T-helper 17 cell (primary cell): ENCODE data around the gene SEMA5B. TPM values are rescaled to one million over a fixed set of nuclear protein-coding genes. Genes with fewer than 3 reads are reported as not detected.

Experiments used
- ATAC-seq: fragments of 150-1000 bp; cut with Tn5 transposase; 2 replicates; pipeline ENCODE4 v1.10.0; 2021; ENCODE audit warnings: mild to moderate bottlenecking, moderate library complexity
- DNase-seq, 3 donors: peaks; one replicate each; pipeline versions ENCODE4 v3.0.0 to v3.0.0-alpha.2; 2020 to 2021
- H3K9me3 ChIP-seq: one replicate; pipeline ENCODE4 v1.7.0; 2013; ENCODE audit warnings: low read length, mild to moderate bottlenecking; ENCODE audit not compliant: control insufficient read depth, poor library complexity, severe bottlenecking
- H3K27ac Mint-ChIP-seq: one replicate; pipeline ENCODE4 v1.8.0; 2022; ENCODE audit warnings: mild to moderate bottlenecking, moderate library complexity, mixed read lengths
- H3K27me3 Mint-ChIP-seq: one replicate; pipeline ENCODE4 v1.8.0; 2022; ENCODE audit warnings: mixed read lengths
- H3K36me3 Mint-ChIP-seq: one replicate; pipeline ENCODE4 v1.8.0; 2022; ENCODE audit warnings: low read depth, mixed read lengths
- H3K4me1 Mint-ChIP-seq: one replicate; pipeline ENCODE4 v1.8.0; 2022; ENCODE audit warnings: mild to moderate bottlenecking, mixed read lengths
- H3K4me3 Mint-ChIP-seq: one replicate; pipeline ENCODE4 v1.8.0; 2022; ENCODE audit warnings: mild to moderate bottlenecking, moderate library complexity, mixed read lengths
- total RNA-seq, 4 donors: library from RNA in 2 of 4; stranded (reverse) in 2 of 4; gene quantifications; one replicate each; pipeline ENCODE4 v1.2.3 and lab custom pipeline; 2022 to 2026

SEMA5B gene
- total RNA-seq, 2 donors from 2014 or later = not detected

DNA sequence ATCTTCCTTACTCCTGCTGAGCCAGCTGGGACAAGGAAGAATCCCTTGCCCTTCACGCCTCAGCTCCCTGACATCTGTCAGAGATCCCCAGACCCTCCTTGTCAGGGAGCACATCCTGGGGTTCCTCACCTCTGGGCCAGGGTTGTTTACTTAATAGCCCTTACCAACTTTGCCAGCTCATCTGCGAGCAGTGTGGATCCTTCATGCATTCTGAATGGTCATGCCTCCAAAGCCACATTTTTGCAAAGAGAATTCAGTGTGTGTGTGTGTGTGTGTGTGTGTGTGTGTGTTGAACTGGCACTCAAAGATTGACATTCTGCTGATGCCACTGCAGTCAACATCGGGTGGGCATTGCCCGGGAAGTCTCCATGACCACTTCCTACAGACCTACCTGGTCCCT lies 120.1 kb downstream of the SEMA5B start:
- Mint-ChIP-seq H3K27me3 (peaks cover 45% of the 10 kb centered on the region), H3K27ac (no peak overlapping the region), H3K4me1 (no peaks in the 10 kb centered on the region), H3K36me3 (peaks cover 4% of the 10 kb centered on the region), H3K4me3 (no peak overlapping the region)
- ATAC-seq (no peak), DNase-seq (no peak)
- no peaks in the 10 kb centered on the region for H3K9me3 ChIP-seq

DNA sequence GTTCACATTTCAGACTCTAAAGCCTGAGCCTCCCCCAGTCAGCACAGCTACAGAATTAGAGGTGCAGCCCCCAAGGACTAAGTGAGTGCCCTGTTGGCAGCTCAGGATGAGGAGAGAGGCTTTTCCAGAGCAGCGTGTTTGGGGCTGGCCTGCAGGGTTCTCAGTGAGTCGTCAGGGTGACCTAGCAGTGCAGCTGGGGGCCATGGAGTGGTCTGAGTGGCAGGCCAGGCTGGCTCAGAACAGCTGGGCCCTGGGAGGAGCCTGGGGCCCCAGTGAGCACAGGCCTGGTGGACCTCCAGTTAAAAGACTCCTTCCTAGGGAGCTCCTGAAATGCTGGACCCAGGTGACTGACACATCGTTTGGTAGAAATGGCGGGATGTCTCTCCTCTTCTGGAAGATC lies 124.4 kb downstream of the SEMA5B start:
- DNase-seq (no peak), ATAC-seq (no peak)
- H3K9me3 ChIP-seq = no peaks in the 10 kb centered on the region
- no peak overlapping the region for H3K4me3 Mint-ChIP-seq
- H3K27ac Mint-ChIP-seq = no peak overlapping the region
- no peaks in the 10 kb centered on the region for H3K36me3 Mint-ChIP-seq
- H3K27me3 Mint-ChIP-seq = peaks cover 28% of the 10 kb centered on the region
- no peaks in the 10 kb centered on the region for H3K4me1 Mint-ChIP-seq

DNA sequence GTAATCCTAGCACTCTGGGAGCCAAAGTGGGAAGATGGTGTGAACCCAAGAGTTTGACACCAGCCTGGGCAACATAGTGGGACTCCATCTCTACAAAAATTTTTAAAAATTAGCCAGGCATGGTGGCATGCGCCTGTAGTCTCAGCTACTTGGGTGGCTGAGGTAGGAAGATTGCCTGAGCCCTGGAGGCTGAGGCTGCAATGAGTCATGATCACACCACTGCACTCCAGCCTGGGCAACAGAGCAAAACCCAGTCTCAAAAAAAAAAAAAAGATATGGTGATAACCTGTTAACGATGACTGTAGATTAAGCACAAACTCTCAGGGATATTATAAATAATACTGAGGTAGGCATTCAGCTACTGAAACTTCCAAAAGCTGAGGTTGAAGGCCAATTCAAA lies 125.2 kb downstream of the SEMA5B start:
- DNase-seq (no peak), ATAC-seq (no peak)
- Mint-ChIP-seq H3K36me3 (no peaks in the 10 kb centered on the region), H3K4me1 (no peaks in the 10 kb centered on the region), H3K27ac (no peak overlapping the region), H3K4me3 (no peak overlapping the region), H3K27me3 (peaks cover 27% of the 10 kb centered on the region)
- no peaks in the 10 kb centered on the region for H3K9me3 ChIP-seq

DNA sequence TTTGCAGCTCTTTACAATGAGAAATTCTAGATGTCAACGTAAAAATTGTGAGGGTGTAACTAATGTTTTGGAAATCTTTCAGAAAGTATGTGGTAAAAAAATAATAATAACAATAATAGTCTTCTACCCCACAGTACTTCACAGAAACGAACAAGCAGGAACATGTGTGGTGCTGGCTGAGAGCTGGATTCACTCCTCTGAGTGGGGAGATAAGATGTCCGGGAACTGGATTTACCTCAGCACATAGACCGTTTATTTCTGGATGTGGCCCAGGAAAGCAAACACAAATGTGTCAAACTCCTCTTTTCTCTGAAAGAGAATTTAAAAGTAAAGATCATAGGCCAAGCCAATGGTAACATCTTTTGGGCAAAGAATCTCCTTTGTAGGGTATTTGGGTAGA lies 129.3 kb downstream of the SEMA5B start:
- no peak overlapping the region for H3K27ac Mint-ChIP-seq
- no peaks in the 10 kb centered on the region for H3K36me3 Mint-ChIP-seq
- peaks cover 26% of the 10 kb centered on the region for H3K27me3 Mint-ChIP-seq
- no peaks in the 10 kb centered on the region for H3K9me3 ChIP-seq
- peaks cover 6% of the 10 kb centered on the region for H3K4me1 Mint-ChIP-seq
- ATAC-seq = no peak
- no peak overlapping the region for H3K4me3 Mint-ChIP-seq
- no peak for DNase-seq

DNA sequence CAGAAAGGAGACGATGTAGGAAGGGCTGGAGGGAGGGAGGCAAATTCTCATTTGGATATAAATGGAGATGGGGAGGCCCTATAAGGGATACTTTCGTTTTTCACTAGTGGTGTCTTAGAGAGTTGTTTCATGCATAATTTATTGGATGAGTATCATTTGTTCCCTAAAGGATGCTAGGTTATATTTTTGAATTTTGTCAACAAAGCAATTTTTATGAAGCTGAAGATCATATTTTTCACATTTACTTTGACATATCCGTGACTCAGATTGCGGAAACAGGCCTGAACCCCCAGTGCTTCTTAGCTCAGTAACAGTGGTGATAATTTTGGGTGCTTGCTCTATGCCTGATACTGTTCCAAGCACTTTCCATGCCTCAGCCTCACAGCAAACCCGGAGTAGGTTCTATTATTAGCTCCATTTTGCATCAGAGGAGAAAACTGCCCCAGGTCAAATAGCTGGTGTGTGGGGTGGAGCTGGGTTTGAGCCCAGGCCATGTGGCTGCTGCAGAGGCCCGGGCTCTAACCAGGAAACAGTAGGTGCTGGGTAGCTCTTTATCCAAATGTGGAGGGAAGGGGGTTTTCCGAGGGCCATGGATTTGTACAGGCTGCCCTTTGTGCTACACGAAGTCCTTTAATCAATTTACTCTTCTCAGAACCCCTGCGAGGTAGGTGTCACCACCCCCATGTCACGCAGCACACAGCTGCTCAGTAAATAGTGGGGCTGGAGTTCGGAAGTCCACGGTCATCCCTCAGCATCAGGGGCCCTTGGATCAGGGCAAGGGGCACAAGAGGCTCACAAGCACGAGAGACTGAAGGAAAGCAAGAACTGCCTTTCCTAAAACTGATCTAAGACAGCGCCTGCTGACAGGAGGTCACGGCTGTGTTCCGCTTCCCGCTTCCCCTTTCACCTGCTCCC lies 133.6 kb downstream of the SEMA5B start:
- DNase-seq (no peak), ATAC-seq (no peak)
- Mint-ChIP-seq H3K4me3 (no peak overlapping the region), H3K4me1 (peaks cover 17% of the 10 kb centered on the region), H3K36me3 (no peaks in the 10 kb centered on the region), H3K27ac (peak overlapping the region; percentile 86), H3K27me3 (peaks cover 12% of the 10 kb centered on the region)
- H3K9me3 ChIP-seq = no peaks in the 10 kb centered on the region

DNA sequence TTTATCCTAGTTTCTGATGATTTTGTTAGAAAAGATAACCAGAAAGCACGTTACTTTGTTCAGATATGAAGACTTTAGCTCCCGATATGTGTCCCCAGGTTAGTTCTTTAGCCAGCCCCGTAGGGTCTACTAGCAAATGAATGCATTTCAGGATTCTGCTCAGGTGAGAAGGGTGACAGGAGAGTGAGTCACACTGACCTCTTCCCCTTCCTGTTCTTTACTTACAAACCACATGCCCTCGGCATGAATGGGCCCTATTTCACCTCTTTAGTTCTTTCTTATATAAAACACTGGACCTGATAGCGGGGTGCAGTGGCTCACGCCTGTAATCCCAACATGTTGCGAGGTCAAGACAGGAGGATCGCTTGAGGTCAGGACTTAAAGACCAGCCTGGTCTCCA lies 134.3 kb downstream of the SEMA5B start:
- no peaks in the 10 kb centered on the region for H3K9me3 ChIP-seq
- DNase-seq = no peak
- Mint-ChIP-seq H3K4me1 (peaks cover 20% of the 10 kb centered on the region), H3K4me3 (no peak overlapping the region), H3K36me3 (no peaks in the 10 kb centered on the region), H3K27ac (peak overlapping the region; percentile 86), H3K27me3 (peaks cover 6% of the 10 kb centered on the region)
- peak; percentile 48 for ATAC-seq

DNA sequence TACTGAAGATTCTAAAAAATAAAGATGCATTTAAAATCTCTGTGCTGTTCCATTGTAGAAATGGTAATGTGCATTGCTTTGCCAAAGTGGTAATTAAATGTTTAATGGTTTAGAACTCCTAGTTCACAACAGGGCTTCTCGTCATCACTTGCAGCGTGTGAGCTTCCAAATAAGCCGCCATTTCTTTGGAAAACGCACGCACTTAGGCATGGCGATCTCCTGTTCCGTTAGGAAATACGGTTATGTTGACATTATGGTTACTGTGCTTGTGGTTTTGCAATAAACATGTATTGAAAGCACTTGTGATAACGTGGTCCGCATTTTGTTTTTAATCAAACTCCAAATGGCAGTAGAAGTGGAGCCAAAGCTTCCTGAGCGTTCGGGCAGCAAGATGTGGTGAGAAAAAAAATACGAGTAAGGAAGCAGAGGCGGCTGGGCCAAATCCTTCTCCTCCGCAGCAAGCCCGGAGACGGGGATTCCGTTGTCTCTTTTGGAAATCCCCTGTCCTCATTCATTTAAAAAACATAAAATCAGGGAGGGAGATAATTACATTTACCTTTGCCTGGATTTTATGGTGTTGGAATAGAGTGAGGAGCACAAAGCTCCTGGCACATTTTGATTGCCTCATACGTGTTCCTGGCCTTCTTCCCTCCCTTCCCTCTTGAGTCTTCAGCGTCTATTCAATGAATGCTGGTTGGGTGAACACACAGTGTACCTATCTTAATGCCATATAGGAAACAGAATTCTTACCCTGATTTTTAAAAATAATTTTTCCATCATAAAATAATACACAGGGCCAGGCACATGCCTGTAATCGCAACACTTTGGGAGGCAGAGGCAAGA lies 135.2 kb downstream of the SEMA5B start:
- DNase-seq (no peak), ATAC-seq (no peak)
- no peaks in the 10 kb centered on the region for H3K9me3 ChIP-seq
- peak overlapping the region; percentile 86 for H3K27ac Mint-ChIP-seq
- no peaks in the 10 kb centered on the region for H3K36me3 Mint-ChIP-seq
- no peak overlapping the region for H3K4me3 Mint-ChIP-seq
- H3K4me1 Mint-ChIP-seq = peaks cover 20% of the 10 kb centered on the region
- H3K27me3 Mint-ChIP-seq = peaks cover 5% of the 10 kb centered on the region

DNA sequence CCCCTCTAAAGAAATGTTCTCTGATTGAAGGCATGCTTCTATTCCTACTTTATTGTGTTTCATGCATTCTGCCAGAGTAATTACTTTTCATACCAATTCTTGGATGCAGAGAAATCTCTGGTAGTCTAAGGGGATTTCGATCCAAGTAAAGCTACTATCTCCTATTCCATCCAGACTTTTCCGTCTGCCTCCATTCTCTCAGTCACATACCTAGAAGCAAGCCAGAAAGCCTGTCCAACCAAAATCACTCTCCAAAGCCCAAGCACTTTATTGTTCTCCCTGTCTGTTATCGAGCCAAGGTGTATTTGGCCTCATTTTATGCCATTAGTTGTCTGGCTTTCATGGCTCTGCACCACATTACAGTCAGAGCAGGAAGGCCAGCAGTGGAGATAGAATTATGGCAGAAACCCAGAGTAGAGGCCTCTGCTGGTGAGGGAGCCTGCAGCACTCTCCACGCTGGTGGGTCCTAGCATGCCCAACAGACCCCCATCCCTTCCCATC lies 136.8 kb downstream of the SEMA5B start:
- Mint-ChIP-seq H3K27me3 (no peaks in the 10 kb centered on the region), H3K4me1 (peaks cover 20% of the 10 kb centered on the region), H3K4me3 (no peak overlapping the region), H3K27ac (no peak overlapping the region), H3K36me3 (no peaks in the 10 kb centered on the region)
- no peak for ATAC-seq
- no peak for DNase-seq
- no peaks in the 10 kb centered on the region for H3K9me3 ChIP-seq

DNA sequence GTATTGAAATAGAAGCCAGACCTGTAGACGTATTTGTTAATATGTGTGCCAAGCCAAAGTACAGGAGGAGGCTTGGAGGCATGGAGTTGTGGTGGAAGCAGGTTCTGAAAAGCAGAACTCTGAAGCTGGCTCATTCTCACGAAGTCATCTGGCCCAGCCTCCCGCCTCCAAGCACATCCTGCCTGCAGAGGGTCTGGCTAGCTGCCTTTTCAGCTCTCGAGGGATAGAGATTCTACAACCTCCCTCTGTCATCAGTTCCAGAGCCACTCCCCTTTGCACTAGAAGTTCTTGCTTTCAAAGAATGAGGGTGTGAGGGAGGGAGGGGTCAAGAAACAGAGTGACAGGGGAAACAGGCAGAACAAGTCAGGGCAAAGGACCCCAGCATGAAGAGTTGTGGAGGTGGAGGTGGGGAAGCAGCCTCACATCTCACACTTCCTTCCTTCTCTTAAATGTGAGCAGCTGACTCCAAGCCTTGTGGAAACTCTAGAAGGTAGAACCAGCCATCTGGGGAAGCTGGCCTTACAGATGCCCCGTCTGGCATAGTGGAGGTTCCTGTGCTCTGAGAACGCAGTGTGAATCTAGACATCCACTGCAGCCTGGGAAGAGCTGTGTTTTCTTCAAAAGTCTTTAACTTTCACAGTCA lies 137.4 kb downstream of the SEMA5B start:
- ATAC-seq = no peak
- Mint-ChIP-seq H3K36me3 (no peaks in the 10 kb centered on the region), H3K4me3 (no peak overlapping the region), H3K27me3 (no peaks in the 10 kb centered on the region), H3K27ac (no peak overlapping the region), H3K4me1 (peaks cover 22% of the 10 kb centered on the region)
- H3K9me3 ChIP-seq = no peaks in the 10 kb centered on the region
- DNase-seq = no peak

DNA sequence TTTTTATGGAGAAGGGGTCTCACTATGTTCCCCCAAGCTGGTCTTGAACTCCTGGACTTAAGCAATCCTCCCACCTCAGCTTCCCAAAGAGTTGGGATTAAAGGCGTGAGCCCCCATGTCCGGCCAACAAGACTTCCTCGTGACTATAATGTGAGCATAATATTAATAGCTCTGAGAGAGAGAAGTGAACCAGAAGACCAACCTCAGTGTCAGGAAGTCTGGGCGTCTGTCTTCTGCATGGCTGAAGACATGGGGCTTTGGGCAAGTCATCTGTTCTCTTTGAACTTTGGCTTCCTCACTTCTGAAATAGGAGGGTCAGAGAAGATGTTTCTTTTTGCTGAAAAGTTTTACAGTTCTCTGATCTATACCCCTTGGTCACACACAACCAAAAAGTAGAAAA lies 140.6 kb downstream of the SEMA5B start:
- no peaks in the 10 kb centered on the region for H3K9me3 ChIP-seq
- DNase-seq (no peak), ATAC-seq (no peak)
- Mint-ChIP-seq H3K27me3 (no peaks in the 10 kb centered on the region), H3K27ac (no peak overlapping the region), H3K4me1 (peaks cover 13% of the 10 kb centered on the region), H3K36me3 (no peaks in the 10 kb centered on the region), H3K4me3 (no peak overlapping the region)

DNA sequence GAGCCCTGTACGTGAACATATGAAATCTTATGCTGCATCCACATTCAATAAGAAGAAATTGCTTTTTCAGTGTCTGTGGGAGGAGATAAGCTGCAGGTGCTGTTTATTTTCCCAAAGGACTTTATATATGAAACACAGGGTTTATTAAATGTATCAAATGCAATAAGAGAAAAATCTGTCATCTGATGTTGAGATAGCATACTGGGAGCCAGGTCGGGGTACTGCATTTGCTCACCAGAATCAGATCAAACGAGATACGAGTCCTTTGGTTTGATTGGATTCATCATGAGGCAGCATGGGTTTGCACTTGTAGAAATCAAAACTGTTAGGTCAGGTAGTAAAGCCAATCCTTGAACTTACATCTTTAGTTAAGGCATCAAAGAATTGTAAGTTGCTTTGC lies 141.3 kb downstream of the SEMA5B start:
- peaks cover 13% of the 10 kb centered on the region for H3K4me1 Mint-ChIP-seq
- DNase-seq (no peak), ATAC-seq (no peak)
- no peak overlapping the region for H3K4me3 Mint-ChIP-seq
- H3K27me3 Mint-ChIP-seq = no peaks in the 10 kb centered on the region
- no peaks in the 10 kb centered on the region for H3K9me3 ChIP-seq
- no peaks in the 10 kb centered on the region for H3K36me3 Mint-ChIP-seq
- no peak overlapping the region for H3K27ac Mint-ChIP-seq

DNA sequence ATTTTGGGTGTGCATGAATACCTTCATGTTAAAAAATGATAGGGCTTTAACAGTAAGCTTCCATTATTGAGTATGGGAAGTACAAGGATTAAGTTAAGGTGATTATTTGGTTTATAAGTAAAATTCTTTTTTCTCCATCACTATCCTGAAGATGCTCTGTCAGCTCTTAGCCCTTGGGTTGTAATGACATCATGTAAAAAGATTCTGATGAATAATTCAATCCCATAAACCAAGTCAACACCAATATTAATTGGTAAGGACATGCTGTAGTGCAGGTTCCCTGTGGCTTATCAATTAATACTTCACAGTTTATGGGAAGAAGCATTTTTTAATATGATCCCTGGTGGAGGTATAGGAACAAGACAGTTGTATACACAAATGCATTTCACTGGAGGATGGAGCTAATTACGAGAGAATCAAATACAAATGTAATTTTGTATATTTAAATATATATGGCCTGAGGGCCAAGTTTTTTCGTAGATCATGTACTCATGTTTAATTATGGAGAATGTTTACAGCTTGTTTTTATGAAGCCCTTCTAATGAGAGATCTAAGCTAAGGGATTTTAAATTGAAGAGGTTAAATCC lies 145.1 kb downstream of the SEMA5B start:
- Mint-ChIP-seq H3K27me3 (no peaks in the 10 kb centered on the region), H3K4me3 (no peak overlapping the region), H3K27ac (no peak overlapping the region), H3K4me1 (peaks cover 3% of the 10 kb centered on the region), H3K36me3 (peaks cover 3% of the 10 kb centered on the region)
- DNase-seq = no peak
- ATAC-seq = no peak
- no peaks in the 10 kb centered on the region for H3K9me3 ChIP-seq

DNA sequence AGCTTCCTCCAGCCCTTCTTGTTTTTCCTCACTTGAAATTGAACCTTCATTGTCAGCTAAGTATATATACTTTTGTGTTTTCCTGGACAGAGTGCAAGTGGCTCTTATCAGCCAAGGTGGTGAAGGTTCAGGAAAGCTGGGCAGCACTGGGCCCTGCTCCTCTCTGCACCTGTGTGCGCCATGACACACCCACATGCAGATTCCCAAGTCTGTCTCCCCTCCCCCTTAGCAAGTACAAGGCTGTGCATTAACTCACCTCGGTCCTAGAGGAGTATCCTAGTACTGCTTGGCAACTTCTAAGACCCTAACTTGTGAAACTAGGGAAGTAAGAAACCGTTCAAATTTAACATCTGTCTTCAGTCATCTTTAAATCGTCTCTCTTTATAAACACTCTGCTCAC lies 146.9 kb downstream of the SEMA5B start:
- Mint-ChIP-seq H3K27ac (no peak overlapping the region), H3K4me3 (no peak overlapping the region), H3K4me1 (peaks cover 7% of the 10 kb centered on the region), H3K27me3 (no peaks in the 10 kb centered on the region), H3K36me3 (peaks cover 3% of the 10 kb centered on the region)
- ATAC-seq (no peak), DNase-seq (no peak)
- no peaks in the 10 kb centered on the region for H3K9me3 ChIP-seq
